WTC11 (cell line): ENCODE results near the gene ZNF804A. TPM values are rescaled to one million over a fixed set of nuclear protein-coding genes. Genes with fewer than 3 reads are reported as not detected.
"Not testable (repeated sequence)": the region's sequence is repeated elsewhere in the genome, so short reads cannot be mapped to it uniquely, and the experiment has no call there.

Experiments
- ATAC-seq: fragments of 200-7000 bp; cut with Tn5 transposase; 2 replicates; pipeline ENCODE4 v1.10.0; 2021; ENCODE audit warnings: mild to moderate bottlenecking, moderate library complexity
- CTCF ChIA-PET: fragments of 300-600 bp; sonication (Branson Sonifier 250); formaldehyde crosslinking; loops from one replicate; lab custom pipeline; 2021; ENCODE audit warnings: antibody characterized with exemption; lab: Charles Lee
- POLR2A ChIA-PET: fragments of 350-600 bp; sonication (Branson Sonifier 250); formaldehyde crosslinking; loops from one replicate; lab custom pipeline; 2021; ENCODE audit warnings: antibody characterized with exemption; lab: Charles Lee
- DNase-seq: peaks from one replicate; pipeline ENCODE4 v3.0.0; 2021; ENCODE audit warnings: low spot score
- H3K27ac Mint-ChIP-seq: 2 replicates; pipeline ENCODE4 v1.8.0; 2021; ENCODE audit warnings: mixed read lengths
- H3K27me3 Mint-ChIP-seq: 2 replicates; pipeline ENCODE4 v1.8.0; 2021; ENCODE audit warnings: low read depth, mild to moderate bottlenecking, moderate library complexity, mixed read lengths
- H3K36me3 Mint-ChIP-seq: 2 replicates; pipeline ENCODE4 v1.8.0; 2021; ENCODE audit warnings: mixed read lengths
- H3K4me1 Mint-ChIP-seq: 2 replicates; pipeline ENCODE4 v1.8.0; 2022; ENCODE audit warnings: mixed read lengths
- H3K4me3 Mint-ChIP-seq: 2 replicates; pipeline ENCODE4 v1.8.0; 2021; ENCODE audit warnings: mild to moderate bottlenecking, moderate library complexity, mixed read lengths
- H3K9me3 Mint-ChIP-seq: 2 replicates; pipeline ENCODE4 v1.8.0; 2021; ENCODE audit warnings: mixed read lengths
- ATF3 ChIP-seq: sonication (generic); formaldehyde crosslinking; conservative IDR thresholded peaks from 2 replicates; pipeline ENCODE4 v1.8.1; 2022; ENCODE audit warnings: mild to moderate bottlenecking, missing genetic modification reagents
- ELF4 ChIP-seq: sonication (generic); formaldehyde crosslinking; IDR thresholded peaks from 2 replicates; pipeline ENCODE4 v1.8.1; 2022; ENCODE audit warnings: low read depth, mild to moderate bottlenecking, moderate library complexity, missing genetic modification reagents
- FOXJ3 ChIP-seq: sonication (generic); formaldehyde crosslinking; IDR thresholded peaks from 2 replicates; pipeline ENCODE4 v1.9.0; 2021; ENCODE audit warnings: missing genetic modification reagents, mild to moderate bottlenecking, borderline replicate concordance
- FOXP1 ChIP-seq: sonication (generic); formaldehyde crosslinking; IDR thresholded peaks from 2 replicates; pipeline ENCODE4 v1.8.0; 2022; ENCODE audit warnings: missing genetic modification reagents, mild to moderate bottlenecking, moderate library complexity, borderline replicate concordance
- FOXP4 ChIP-seq: sonication (generic); formaldehyde crosslinking; IDR thresholded peaks from 2 replicates; pipeline ENCODE4 v1.8.0; 2022; ENCODE audit warnings: mild to moderate bottlenecking, missing genetic modification reagents
- MAX ChIP-seq: sonication (generic); formaldehyde crosslinking; IDR thresholded peaks from 2 replicates; pipeline ENCODE4 v1.8.0; 2022; ENCODE audit warnings: mild to moderate bottlenecking, missing genetic modification reagents
- MLX ChIP-seq: sonication (generic); formaldehyde crosslinking; IDR thresholded peaks from 2 replicates; pipeline ENCODE4 v1.8.1; 2023; ENCODE audit warnings: mild to moderate bottlenecking, missing genetic modification reagents, moderate library complexity
- NR3C1 ChIP-seq: sonication (generic); formaldehyde crosslinking; conservative IDR thresholded peaks from 2 replicates; pipeline ENCODE4 v1.8.1; 2023; ENCODE audit warnings: low read depth, mild to moderate bottlenecking, missing genetic modification reagents
- PRRX2 ChIP-seq: fragments of 250-450 bp; sonication (Bioruptor Pico); IDR thresholded peaks from 2 replicates; pipeline ENCODE4 v1.8.0; 2021; ENCODE audit warnings: mild to moderate bottlenecking
- SMAD3 ChIP-seq: sonication (generic); formaldehyde crosslinking; IDR thresholded peaks from 2 replicates; pipeline ENCODE4 v1.8.0; 2022; ENCODE audit warnings: missing genetic modification reagents, mild to moderate bottlenecking, borderline replicate concordance
- STAT6 ChIP-seq: sonication (generic); formaldehyde crosslinking; conservative IDR thresholded peaks from 2 replicates; pipeline ENCODE4 v1.8.1; 2023; ENCODE audit warnings: mild to moderate bottlenecking, low read depth, missing genetic modification reagents, moderate library complexity
- TCF7 ChIP-seq: sonication (generic); formaldehyde crosslinking; IDR thresholded peaks from 2 replicates; pipeline ENCODE4 v1.8.0; 2022; ENCODE audit warnings: mild to moderate bottlenecking, low read depth, missing genetic modification reagents, moderate library complexity
- ZNF532 ChIP-seq: fragments of 250-450 bp; sonication (Bioruptor Pico); IDR thresholded peaks from 2 replicates; pipeline ENCODE4 v1.9.0; 2021; ENCODE audit warnings: mild to moderate bottlenecking, borderline replicate concordance
- ZNF671 ChIP-seq: fragments of 250-450 bp; sonication (Bioruptor Pico); IDR thresholded peaks from 2 replicates; pipeline ENCODE4 v1.8.0; 2021; ENCODE audit warnings: mild to moderate bottlenecking
- ZSCAN18 ChIP-seq: fragments of 250-450 bp; sonication (Bioruptor Pico); IDR thresholded peaks from 2 replicates; pipeline ENCODE4 v2.1.2; 2022; ENCODE audit warnings: mild to moderate bottlenecking, moderate library complexity
- total RNA-seq: library from RNA; stranded (reverse); gene quantifications from 3 replicates; pipeline ENCODE4 v1.2.3, GENCODE V29; 2021

The ZNF804A gene
- total RNA-seq, 1 experiment from 2014 or later, result not detected

GRCh38 chr2:184756885-184757284 lies 158.6 kb downstream of the ZNF804A start (continued):
- no peak for TF ChIP-seq FOXP4 (CRISPR knock-in tag)
- TF ChIP-seq ATF3, result no peak
- no peak for TF ChIP-seq ELF4 (CRISPR knock-in tag)
- no peak for TF ChIP-seq ZNF532 (CRISPR knock-in tag)
- TF ChIP-seq STAT6, result no peak
- TF ChIP-seq ZNF671 (CRISPR knock-in tag), result no peak
- no peak for TF ChIP-seq TCF7 (CRISPR knock-in tag)

GRCh38 chr2:184759557-184760255 lies 161.4 kb downstream of the ZNF804A start:
- Mint-ChIP-seq H3K4me3 (peak overlapping the region; percentile 2; the same call in 1 of the 2 replicates), H3K27ac (peak overlapping the region; percentile 82), H3K4me1 (peaks cover 34% of the 10 kb centered on the region)
- CTCF ChIA-PET, H3K27me3 Mint-ChIP-seq, H3K36me3 Mint-ChIP-seq, POLR2A ChIA-PET, H3K9me3 Mint-ChIP-seq: not testable (repeated sequence)
- DNase-seq (peak; percentile 12), ATAC-seq (peak; percentile 65)

GRCh38 chr2:184760931-184761330 lies 162.6 kb downstream of the ZNF804A start:
- ATAC-seq, result no peak
- no peaks in the 10 kb centered on the region for H3K36me3 Mint-ChIP-seq
- no peaks in the 10 kb centered on the region for H3K9me3 Mint-ChIP-seq
- CTCF ChIA-PET, result no interaction called here
- H3K27me3 Mint-ChIP-seq, result no peaks in the 10 kb centered on the region
- no peak overlapping the region for H3K4me3 Mint-ChIP-seq
- TF ChIP-seq ZSCAN18 (CRISPR knock-in tag) (no peak), NR3C1 (CRISPR knock-in tag) (no peak), MAX (CRISPR knock-in tag) (no peak), FOXP1 (CRISPR knock-in tag) (no peak), FOXJ3 (CRISPR knock-in tag) (no peak), PRRX2 (CRISPR knock-in tag) (no peak), SMAD3 (CRISPR knock-in tag) (no peak), FOXP4 (CRISPR knock-in tag) (no peak), MLX (CRISPR knock-in tag) (no peak)
- H3K27ac Mint-ChIP-seq, result peak overlapping the region; percentile 27; the same call in 1 of the 2 replicates
- peaks cover 27% of the 10 kb centered on the region for H3K4me1 Mint-ChIP-seq
- DNase-seq, result no peak
- POLR2A ChIA-PET, result no interaction called here
